ENCODE measurements around the gene LONRF3. TPM values are rescaled to one million over a fixed set of nuclear protein-coding genes. Genes with fewer than 3 reads are reported as not detected.
"Not testable (repeated sequence)": the region's sequence is repeated elsewhere in the genome, so short reads cannot be mapped to it uniquely, and the experiment has no call there.

The LONRF3 gene
- polyA plus RNA-seq, 3 donors, result 2.3 to 6.8 (median 3.0) TPM

DNA sequence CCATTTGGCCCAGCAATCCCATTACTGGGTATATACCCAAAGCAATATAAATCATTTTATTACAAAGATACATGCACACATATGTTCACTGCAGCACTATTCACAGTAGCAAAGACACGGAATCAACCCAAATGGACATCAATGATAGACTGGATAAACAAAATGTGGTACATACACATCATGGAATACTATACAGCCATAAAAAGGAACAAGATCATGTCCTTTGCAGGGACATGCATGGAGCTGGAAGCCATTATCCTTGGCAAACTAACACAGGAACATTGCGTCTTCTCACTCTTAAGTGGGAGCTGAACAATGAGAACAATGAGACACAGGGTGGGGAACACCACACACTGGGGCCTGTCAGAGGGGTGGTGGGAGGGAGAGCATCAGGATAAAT lies 51.9 kb downstream of the LONRF3 start:
- WGBS, 3 donors, result 92 to 100% (median 94%) methylated on average over 2 of the region's 2 CpGs
- H3K27ac ChIP-seq (ENCODE audit: low read depth, low read length), result not testable (repeated sequence)

DNA sequence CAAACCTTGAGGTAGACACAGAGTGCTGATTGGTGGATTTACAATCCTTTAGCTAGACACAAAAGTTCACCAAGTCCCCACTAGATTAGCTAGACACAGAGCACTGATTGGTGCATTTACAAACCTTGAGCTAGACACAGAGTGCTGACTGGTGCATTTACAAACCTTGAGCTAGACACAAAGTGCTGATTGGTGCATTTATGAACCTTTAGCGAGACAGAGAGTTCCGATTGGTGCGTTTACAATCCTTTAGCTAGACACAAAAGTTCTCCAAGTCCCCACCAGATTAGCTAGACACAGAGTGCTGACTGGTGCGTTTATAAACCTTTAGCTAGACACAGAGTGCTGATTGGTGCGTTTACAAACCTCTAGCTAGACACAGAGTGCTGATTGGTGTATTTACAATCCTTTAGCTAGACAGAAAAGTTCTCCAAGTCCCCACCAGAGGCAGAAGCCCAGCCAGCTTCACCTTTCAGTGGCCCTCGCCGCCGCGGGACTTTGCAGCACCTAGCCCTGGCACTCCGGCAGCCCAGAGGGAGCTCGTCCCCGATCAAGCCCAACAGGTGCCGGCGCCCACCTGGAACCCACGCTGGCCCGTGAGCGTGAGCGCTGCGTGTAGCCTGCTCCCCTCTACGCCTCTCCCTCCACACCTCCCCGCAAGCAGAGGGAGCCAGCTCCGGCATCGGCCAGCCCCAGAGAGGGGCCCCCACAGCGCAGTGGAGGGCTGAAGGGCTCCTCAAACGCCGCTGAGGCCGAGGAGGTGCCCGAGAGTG lies 53.7 kb downstream of the LONRF3 start:
- not testable (repeated sequence) for H3K27ac ChIP-seq (ENCODE audit: low read depth, low read length)
- WGBS, 3 donors, result 87 to 95% (median 94%) methylated on average over 22 to 28 of the region's 28 CpGs

- 36 to 58% (median 44%) methylated on average over 1 of the region's 1 CpG for WGBS, 3 donors
Measured at GRCh38 chrX:119028733-119029330, 54.4 kb downstream of the LONRF3 start.

DNA sequence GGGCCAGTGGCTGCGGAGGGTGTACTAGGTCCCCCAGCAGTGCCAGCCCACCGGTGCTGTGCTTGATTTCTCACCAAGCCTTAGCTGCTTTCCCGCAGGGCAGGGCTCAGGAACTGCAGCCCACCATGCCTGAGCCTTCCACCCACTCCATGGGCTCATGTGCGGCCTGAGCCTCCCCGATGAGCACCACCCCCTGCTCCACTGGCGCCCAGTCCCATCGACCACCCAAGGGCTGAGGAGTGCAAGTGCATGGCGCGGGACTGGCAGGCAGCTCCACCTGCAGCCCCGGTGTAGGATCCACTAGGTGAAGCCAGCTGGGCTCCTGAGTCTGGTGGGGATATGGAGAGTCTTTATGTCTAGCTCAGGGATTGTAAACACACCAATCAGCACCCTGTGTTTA lies 55.2 kb downstream of the LONRF3 start:
- not testable (repeated sequence) for H3K27ac ChIP-seq (ENCODE audit: low read depth, low read length)
- 96 to 100% (median 97%) methylated on average over 3 to 10 of the region's 10 CpGs for WGBS, 3 donors

More at GRCh38 chrX:119028733-119029330, 54.4 kb downstream of the LONRF3 start:
- H3K27ac ChIP-seq (ENCODE audit: low read depth, low read length), result no peak overlapping the region

DNA sequence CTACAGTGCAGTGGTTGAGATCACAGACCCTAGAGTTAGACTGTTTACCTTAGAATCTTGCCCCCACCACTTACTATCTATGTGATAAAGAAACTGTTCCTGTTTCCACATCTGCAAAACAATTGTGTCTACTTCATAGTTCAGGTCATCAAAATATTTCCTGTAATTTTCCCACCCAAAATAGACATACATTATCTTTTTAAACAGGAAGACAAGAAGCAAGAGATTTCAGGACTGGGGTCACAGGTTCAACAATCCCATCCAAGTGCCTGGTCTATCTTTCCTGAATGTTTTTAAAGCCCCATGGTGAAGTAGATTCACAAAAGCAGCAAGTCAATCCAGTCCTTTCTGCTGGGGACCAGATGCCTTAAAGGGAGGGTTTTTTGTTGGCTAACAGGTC lies 56.6 kb downstream of the LONRF3 start:
- no peak overlapping the region for H3K27ac ChIP-seq (ENCODE audit: low read depth, low read length)

- WGBS, 3 donors, result 74 to 83% (median 78%) methylated on average over 4 of the region's 4 CpGs
- H3K27ac ChIP-seq (ENCODE audit: low read depth, low read length), result no peak overlapping the region
Measured at GRCh38 chrX:119036107-119037029, 62.0 kb downstream of the LONRF3 start.

DNA sequence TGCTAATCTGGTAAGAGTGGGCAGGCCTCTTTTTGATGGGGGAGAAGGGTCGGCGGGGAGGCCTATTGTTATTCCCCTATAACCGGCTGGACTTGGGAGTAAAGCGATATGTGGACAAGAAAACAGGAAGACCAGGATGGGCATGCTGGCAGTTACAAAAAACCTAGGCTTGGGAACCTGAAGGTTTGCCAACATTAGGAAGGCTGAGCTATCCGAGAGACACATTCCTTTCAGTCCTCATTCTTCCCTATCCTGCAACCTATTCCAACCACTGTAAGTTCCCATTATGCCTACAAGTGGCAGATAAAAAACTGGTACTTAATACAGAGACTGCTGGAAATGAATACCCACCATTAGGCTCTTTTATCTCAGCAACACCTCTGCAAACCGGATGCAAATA lies 66.0 kb downstream of the LONRF3 start:
- WGBS, 3 donors, result 68 to 73% (median 70%) methylated on average over 6 of the region's 6 CpGs
- no peak overlapping the region for H3K27ac ChIP-seq (ENCODE audit: low read depth, low read length)

GRCh38 chrX:119041175-119041574 lies 66.8 kb downstream of the LONRF3 start:
- H3K27ac ChIP-seq (ENCODE audit: low read depth, low read length), result no peak overlapping the region
- 35 to 45% (median 38%) methylated on average over 4 of the region's 4 CpGs for WGBS, 3 donors

- 73 to 88% (median 86%) methylated on average over 3 of the region's 3 CpGs for WGBS, 3 donors
- no peak overlapping the region for H3K27ac ChIP-seq (ENCODE audit: low read depth, low read length)
Measured at GRCh38 chrX:119042040-119042439, 67.6 kb downstream of the LONRF3 start.

DNA sequence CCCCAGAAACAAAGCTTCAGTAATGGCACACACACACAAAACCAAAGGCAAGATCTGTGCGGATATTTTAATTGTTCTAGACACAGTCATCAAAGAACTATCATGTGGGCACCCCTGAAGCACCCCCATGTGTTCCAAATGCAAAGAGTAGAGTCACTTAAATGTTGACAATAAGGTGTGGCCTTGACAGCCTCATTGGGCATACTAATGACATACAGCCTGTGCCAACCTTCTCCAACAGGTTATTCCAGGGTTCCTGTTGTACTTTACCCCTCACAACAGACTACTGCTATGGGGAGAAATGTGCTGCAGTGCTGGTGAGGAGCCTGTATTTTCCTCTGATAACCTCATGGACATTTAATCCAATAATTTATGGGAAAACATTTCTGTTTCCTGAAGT lies 68.6 kb downstream of the LONRF3 start:
- no peak overlapping the region for H3K27ac ChIP-seq (ENCODE audit: low read depth, low read length)
- WGBS, 3 donors, result 79 to 100% (median 97%) methylated on average over 1 of the region's 1 CpG

GRCh38 chrX:119045884-119046283 lies 71.5 kb downstream of the LONRF3 start:
- 77 to 100% (median 82%) methylated on average over 2 of the region's 2 CpGs for WGBS, 3 donors
- H3K27ac ChIP-seq (ENCODE audit: low read depth, low read length), result no peak overlapping the region

DNA sequence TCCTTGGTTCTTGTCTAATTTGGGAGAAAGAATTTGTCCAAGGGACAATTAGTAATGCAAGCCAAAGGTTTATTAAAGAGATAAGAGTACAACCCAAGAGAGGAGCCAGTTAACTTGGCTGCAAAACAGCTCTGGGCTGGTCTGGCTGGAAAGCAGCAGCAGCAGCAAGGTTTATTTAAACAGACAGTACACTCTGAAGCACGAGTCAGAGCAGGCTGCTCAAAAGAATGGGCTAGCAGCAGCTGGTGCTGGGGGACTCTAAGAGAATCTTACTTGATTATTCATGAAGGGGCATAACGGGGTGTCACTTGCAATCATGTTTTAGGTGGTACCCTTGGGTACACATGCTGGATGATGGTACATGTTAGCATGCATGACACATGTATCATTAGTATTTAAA lies 81.3 kb downstream of the LONRF3 start:
- no peak overlapping the region for H3K27ac ChIP-seq (ENCODE audit: low read depth, low read length)
- 43 to 74% (median 53%) methylated on average over 2 of the region's 2 CpGs for WGBS, 3 donors

GRCh38 chrX:119062750-119063374 lies 88.4 kb downstream of the LONRF3 start:
- 30 to 66% (median 58%) methylated on average over 6 of the region's 6 CpGs for WGBS, 3 donors
- no peak overlapping the region for H3K27ac ChIP-seq (ENCODE audit: low read depth, low read length)

- WGBS, 3 donors, result 85 to 92% (median 89%) methylated on average over 7 of the region's 7 CpGs
- H3K27ac ChIP-seq (ENCODE audit: low read depth, low read length), result no peak overlapping the region
Measured at GRCh38 chrX:119063428-119063827, 89.0 kb downstream of the LONRF3 start.

DNA sequence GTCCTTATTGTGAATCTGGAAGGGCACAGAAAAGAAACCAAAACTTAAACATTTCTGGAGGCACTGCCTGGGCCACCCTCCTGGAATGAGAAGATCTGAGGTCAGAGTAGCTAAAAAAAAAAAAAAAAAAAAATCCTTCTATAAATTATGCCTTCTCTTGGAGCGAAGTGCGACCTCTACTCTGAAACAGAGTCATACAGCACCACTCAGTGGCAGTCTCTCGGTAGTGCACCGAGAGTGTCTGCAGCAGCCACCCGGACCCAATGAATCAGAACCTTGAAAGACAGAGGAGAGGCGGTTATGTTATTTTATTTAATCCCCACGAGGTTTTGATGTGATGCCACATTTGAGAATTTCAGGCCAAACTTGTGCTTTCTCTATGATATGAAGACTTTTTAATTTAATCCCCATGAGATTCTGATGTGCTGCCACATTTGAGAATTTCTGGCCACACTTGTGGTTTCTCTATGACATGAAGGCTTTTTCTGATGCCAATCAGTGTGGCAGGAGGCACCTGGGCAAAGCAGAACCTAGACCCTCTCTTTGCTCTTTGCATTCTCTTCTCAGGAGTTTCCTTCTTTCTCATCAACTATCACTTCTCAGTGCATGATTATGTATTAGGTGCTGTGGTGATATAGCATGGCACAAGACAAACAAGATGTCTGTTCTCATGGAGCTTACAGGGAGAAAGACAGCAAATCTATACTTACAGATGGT lies 92.8 kb downstream of the LONRF3 start:
- WGBS, 3 donors, result 1 to 5% (median 4%) methylated on average over 7 of the region's 7 CpGs
- no peak overlapping the region for H3K27ac ChIP-seq (ENCODE audit: low read depth, low read length)
